Measurements from ENCODE around the gene NAT14.

DNA sequence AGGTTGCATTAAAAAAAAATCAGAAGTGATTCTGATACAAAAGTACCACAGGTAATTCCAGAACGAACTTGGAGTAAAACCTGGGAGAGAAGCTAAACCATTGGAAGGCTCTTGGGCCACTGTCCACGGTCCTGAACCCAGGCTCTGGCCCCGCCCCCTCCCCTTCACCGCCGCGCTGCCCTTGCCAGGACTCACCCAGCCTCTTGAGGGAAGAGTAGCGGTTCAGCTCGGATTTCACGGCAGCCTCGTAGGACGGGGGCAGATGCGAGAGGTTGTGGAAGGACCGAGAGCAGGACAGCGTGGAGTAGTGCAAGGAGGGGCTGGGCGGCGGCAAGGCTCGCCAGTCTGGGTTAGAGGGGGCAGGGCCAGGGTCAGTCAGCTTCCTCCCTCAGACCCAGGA is 47.6 kb upstream of the NAT14 start:
- TF ChIP-seq CTCF (IDR thresholded peaks at IDR 0.05) (no peak), POLR2A (IDR thresholded peaks at IDR 0.05) (no peak)
